ENCODE measurements around the gene DCTN4.

- TF ChIP-seq CTCF (IDR thresholded peaks at IDR 0.05) (no peak), EP300 (IDR thresholded peaks at IDR 0.05) (no peak), POLR2A (IDR thresholded peaks at IDR 0.05; ENCODE audit: low read depth) (no peak), POLR2AphosphoS5 (IDR thresholded peaks at IDR 0.05) (no peak)
Observed at GRCh38 chr5:150766251-150766650, 7.4 kb upstream of the DCTN4 start.
